SK-N-SH (cell line): ENCODE data around the gene PPIP5K1. TPM values are rescaled to one million over a fixed set of nuclear protein-coding genes. Genes with fewer than 3 reads are reported as not detected.

Source experiments
- CTCF ChIA-PET: fragments of 300-600, 350-600 bp; formaldehyde crosslinking; extraction: SDS; loops from one replicate; lab custom pipeline; 2021; lab: Yijun Ruan, JAX
- POLR2A ChIA-PET: fragments of 350-600 bp; sonication (Branson Sonifier 250); formaldehyde crosslinking; extraction: SDS; loops from one replicate; lab custom pipeline; 2020; ENCODE audit warnings: antibody characterized with exemption, inconsistent platforms; lab: Yijun Ruan, JAX
- DNase-seq: peaks from one replicate; pipeline ENCODE4 v3.0.0; 2012
- H2AFZ ChIP-seq: fragments of 200-600 bp; sonication (generic); 2 replicates; pipeline ENCODE4 v1.8.1; 2016; ENCODE audit warnings: antibody characterized with exemption, mild to moderate bottlenecking, low read depth
- H3F3A ChIP-seq: fragments of 200-600 bp; sonication (generic); replicated peaks from 2 replicates; pipeline ENCODE3; 2016; ENCODE audit warnings: antibody characterized with exemption, mild to moderate bottlenecking; ENCODE audit not compliant: insufficient read depth
- H3K27ac ChIP-seq, 2 experiments: fragments of 200-500 bp in 1 of 2; fragments of 200-600 bp in 1 of 2; sonication (Bioruptor generic) in 1 of 2; sonication (generic), shearing (Covaris generic) in 1 of 2; 2 replicates each; pipeline versions ENCODE4 v1.5.1 to v1.6.1; 2014 to 2016; ENCODE audit warnings: low read depth in 2 of 2, inconsistent platforms in 1 of 2, low read length in 1 of 2, mild to moderate bottlenecking in 1 of 2, mixed read lengths in 1 of 2
- H3K27me3 ChIP-seq: fragments of 200-600 bp; sonication (generic), shearing (Covaris generic); 2 replicates; pipeline ENCODE4 v1.6.1; 2016; ENCODE audit warnings: mixed run types; ENCODE audit not compliant: insufficient read depth
- H3K36me3 ChIP-seq, 2 experiments: fragments of 200-500 bp in 1 of 2; fragments of 200-600 bp in 1 of 2; sonication (Bioruptor generic) in 1 of 2; sonication (generic) in 1 of 2; replicated peaks in 1 of 2; 2 replicates each; pipeline versions ENCODE3 to v1.5.1; 2014 to 2016; ENCODE audit warnings: low read length in 1 of 2, mild to moderate bottlenecking in 1 of 2; ENCODE audit not compliant: insufficient read depth in 2 of 2, control insufficient read depth in 1 of 2
- H3K4me1 ChIP-seq, 2 experiments: fragments of 200-500 bp in 1 of 2; fragments of 200-600 bp in 1 of 2; sonication (Bioruptor generic) in 1 of 2; sonication (generic), shearing (Covaris generic) in 1 of 2; 2 replicates each; pipeline versions ENCODE4 v1.5.1 to v1.6.1; 2014 to 2016; ENCODE audit warnings: low read depth in 1 of 2, low read length in 1 of 2, mixed run types in 1 of 2; ENCODE audit not compliant: insufficient read depth in 2 of 2, control insufficient read depth in 1 of 2
- H3K4me2 ChIP-seq: fragments of 200-600 bp; sonication (generic), shearing (Covaris generic); 2 replicates; pipeline ENCODE4 v1.6.1; 2017; ENCODE audit warnings: mixed run types
- H3K4me3 ChIP-seq, 2 experiments: fragments of 200-500 bp in 1 of 2; fragments of 200-600 bp in 1 of 2; sonication (Bioruptor generic) in 1 of 2; sonication (generic), shearing (Covaris generic) in 1 of 2; 2 replicates each; pipeline versions ENCODE4 v1.5.1 to v1.8.1; 2014 to 2016; ENCODE audit warnings: low read depth in 2 of 2, inconsistent platforms in 1 of 2, low read length in 1 of 2, mild to moderate bottlenecking in 1 of 2, mixed read lengths in 1 of 2, moderate library complexity in 1 of 2
- H3K79me2 ChIP-seq: fragments of 200-600 bp; sonication (generic); 2 replicates; pipeline ENCODE4 v1.8.1; 2017; ENCODE audit warnings: mild to moderate bottlenecking; ENCODE audit not compliant: insufficient read depth
- H3K9ac ChIP-seq: fragments of 200-600 bp; sonication (generic); 2 replicates; pipeline ENCODE4 v1.6.1; 2017; ENCODE audit warnings: mixed run types
- H3K9me2 ChIP-seq: fragments of 200-600 bp; sonication (generic); 2 replicates; pipeline ENCODE4 v1.6.1; 2017; ENCODE audit warnings: mixed run types
- H3K9me3 ChIP-seq: fragments of 200-600 bp; sonication (generic); 2 replicates; pipeline ENCODE4 v1.6.1; 2017; ENCODE audit warnings: mixed run types, mild to moderate bottlenecking, moderate library complexity
- H4K20me1 ChIP-seq: fragments of 200-600 bp; sonication (generic); 2 replicates; pipeline ENCODE4 v1.6.1; 2017; ENCODE audit warnings: mild to moderate bottlenecking, mixed run types; ENCODE audit not compliant: insufficient read depth
- EP300 ChIP-seq, 2 experiments: IDR thresholded peaks; 2 replicates each; pipeline versions ENCODE4 v1.4.0 to v1.6.1; 2012; ENCODE audit warnings: borderline replicate concordance in 1 of 2, low read depth in 1 of 2, low read length in 1 of 2
- EZH2phosphoT487 ChIP-seq: fragments of 200-600 bp; sonication (generic); IDR thresholded peaks from 2 replicates; pipeline ENCODE4 v1.6.1; 2017; ENCODE audit warnings: low read depth, mixed run types, mild to moderate bottlenecking, antibody characterized with exemption, moderate library complexity, borderline replicate concordance
- FOSL2 ChIP-seq: IDR thresholded peaks from 2 replicates; pipeline ENCODE4 v1.4.0; 2012; ENCODE audit warnings: low read depth, mild to moderate bottlenecking, moderate library complexity, borderline replicate concordance
- FOXJ3 ChIP-seq: sonication (generic); formaldehyde crosslinking; IDR thresholded peaks from 2 replicates; pipeline ENCODE4 v1.5.1; 2020; ENCODE audit warnings: mild to moderate bottlenecking, missing genetic modification reagents
- FOXM1 ChIP-seq: IDR thresholded peaks from 2 replicates; pipeline ENCODE4 v1.4.0; 2012; ENCODE audit warnings: low read depth, mild to moderate bottlenecking
- GABPA ChIP-seq: IDR thresholded peaks from 2 replicates; pipeline ENCODE4 v1.4.0; 2012; ENCODE audit warnings: low read depth, mild to moderate bottlenecking
- GATA2 ChIP-seq: sonication (generic); formaldehyde crosslinking; IDR thresholded peaks from 2 replicates; pipeline ENCODE4 v1.5.0; 2020; ENCODE audit warnings: mild to moderate bottlenecking, missing genetic modification reagents
- MAX ChIP-seq: IDR thresholded peaks from 2 replicates; pipeline ENCODE4 v1.4.0; 2012; ENCODE audit warnings: low read depth
- MEF2A ChIP-seq: IDR thresholded peaks from 2 replicates; pipeline ENCODE4 v1.4.0; 2012; ENCODE audit warnings: low read depth, borderline replicate concordance
- POLR2AphosphoS5 ChIP-seq: IDR thresholded peaks from 2 replicates; pipeline ENCODE4 v1.6.1; 2012; ENCODE audit warnings: low read depth, low read length
- RAD21 ChIP-seq: IDR thresholded peaks from 2 replicates; pipeline ENCODE4 v1.6.1; 2012; ENCODE audit warnings: mild to moderate bottlenecking, low read length
- RFX5 ChIP-seq: IDR thresholded peaks from 2 replicates; pipeline ENCODE4 v1.6.1; 2012; ENCODE audit warnings: mild to moderate bottlenecking, improper control_type of control experiment, low read length
- RXRA ChIP-seq: IDR thresholded peaks from 2 replicates; pipeline ENCODE4 v1.4.0; 2012; ENCODE audit warnings: low read depth, mild to moderate bottlenecking, borderline replicate concordance
- SIN3A ChIP-seq: IDR thresholded peaks from 2 replicates; pipeline ENCODE4 v1.6.1; 2012; ENCODE audit warnings: low read depth, mild to moderate bottlenecking, low read length, moderate library complexity, borderline replicate concordance
- SMC3 ChIP-seq: IDR thresholded peaks from 2 replicates; pipeline ENCODE4 v1.6.1; 2012; ENCODE audit warnings: low read depth, low read length, improper control_type of control experiment
- TEAD4 ChIP-seq: IDR thresholded peaks from 2 replicates; pipeline ENCODE4 v1.4.0; 2012; ENCODE audit warnings: mild to moderate bottlenecking, borderline replicate concordance; ENCODE audit not compliant: insufficient read depth
- USF2 ChIP-seq: fragments of 150-350 bp; IDR thresholded peaks from 2 replicates; pipeline ENCODE4 v1.6.1; 2017; ENCODE audit warnings: antibody characterized with exemption, low read length, low read depth, borderline replicate concordance
- YY1 ChIP-seq: IDR thresholded peaks from 2 replicates; pipeline ENCODE4 v1.4.0; 2012; ENCODE audit warnings: low read depth, mild to moderate bottlenecking
- WGBS: methylation state at CpG from one replicate; pipeline ENCODE4 v1.1.6; 2017; ENCODE audit warnings: low lambda C conversion rate; 5-methylcytosine and 5-hydroxymethylcytosine counted together
- polyA plus RNA-seq, 3 experiments: library from polyadenylated mRNA; depleted of rRNA; stranded (reverse); fragments of >200 nt; gene quantifications; 2 replicates each; pipeline ENCODE4 v1.2.3, GENCODE V29; 2012
- TF ChIP-seq, protein P1 (sequence below): fragments of 200-600 bp; sonication (generic); IDR thresholded peaks from 2 replicates; pipeline ENCODE4 v1.6.1; 2017; ENCODE audit warnings: antibody characterized with exemption, mild to moderate bottlenecking, moderate library complexity
- TF ChIP-seq, protein P2 (sequence below): IDR thresholded peaks from 2 replicates; pipeline ENCODE4 v1.6.1; 2012; ENCODE audit warnings: mild to moderate bottlenecking, low read depth, low read length, moderate library complexity

Gene PPIP5K1
- polyA plus RNA-seq, 1 of the 3 experiments (the other 2 are of a cell fraction), result 28.5 TPM

DNA sequence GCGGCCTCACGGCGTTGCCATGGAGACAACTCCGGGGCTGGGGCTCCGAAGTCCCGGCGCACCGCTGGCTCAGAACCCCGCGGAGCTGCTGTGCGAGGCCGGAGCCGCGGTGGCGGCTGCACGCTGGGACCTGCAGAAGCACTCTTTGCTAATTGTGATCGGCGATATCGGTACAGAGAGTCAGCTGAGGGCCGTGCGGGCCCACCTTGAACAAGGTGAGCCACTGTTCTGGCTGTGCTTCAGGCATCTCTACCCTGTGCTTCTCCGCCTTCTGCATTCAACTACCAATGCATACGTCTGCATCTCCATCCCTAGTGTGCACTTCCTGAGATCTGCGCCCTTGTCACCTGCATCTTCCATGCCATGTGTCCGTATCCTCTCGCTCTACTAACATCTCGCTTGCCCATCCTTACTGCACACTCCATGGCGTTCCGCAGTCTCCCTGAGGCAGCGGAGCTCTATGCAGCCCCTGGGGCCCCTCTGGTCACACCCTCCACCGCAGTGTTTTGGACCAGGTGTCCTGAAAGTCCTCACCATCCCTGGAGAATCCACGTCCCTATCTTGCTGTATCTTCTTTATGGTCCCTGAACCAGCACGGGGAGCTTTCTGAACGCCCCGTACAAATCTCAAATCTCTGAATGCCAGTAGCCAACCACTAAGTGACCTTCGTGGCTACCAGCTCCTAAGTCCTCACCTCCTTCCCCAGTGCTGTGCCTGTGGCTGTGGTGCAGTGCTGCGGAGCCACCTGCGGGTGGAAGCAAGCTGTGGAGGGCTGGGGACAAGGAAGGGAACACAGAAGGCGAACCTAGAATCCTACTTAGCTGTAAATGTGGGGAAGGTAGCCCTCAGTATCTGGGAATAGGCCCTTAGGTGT is 78.8 kb downstream of the PPIP5K1 start:
- H3K27me3 ChIP-seq, result no peaks in the 10 kb centered on the region
- TF ChIP-seq RAD21 (peak; percentile 73), FOSL2 (no peak), MEF2A (no peak), GABPA (no peak), EP300 (IDR thresholded peaks at IDR 0.05; ENCODE audit: borderline replicate concordance in 1 of 2, low read depth in 1 of 2, low read length in 1 of 2) (no peak), POLR2AphosphoS5 (no peak), RFX5 (no peak), YY1 (no peak), GATA2 (CRISPR knock-in tag) (no peak), SMC3 (peak; percentile 56; the same call in 1 of the 2 replicates), FOXJ3 (CRISPR knock-in tag) (0 out of 2 replicates have a peak, but pooled peaks have one; percentile 16), MAX (no peak; the same call in 1 of the 2 replicates), FOXM1 (no peak), SIN3A (no peak), TEAD4 (no peak), RXRA (no peak), USF2 (no peak), EZH2phosphoT487 (no peak)
- TF ChIP-seq, protein P1, sequence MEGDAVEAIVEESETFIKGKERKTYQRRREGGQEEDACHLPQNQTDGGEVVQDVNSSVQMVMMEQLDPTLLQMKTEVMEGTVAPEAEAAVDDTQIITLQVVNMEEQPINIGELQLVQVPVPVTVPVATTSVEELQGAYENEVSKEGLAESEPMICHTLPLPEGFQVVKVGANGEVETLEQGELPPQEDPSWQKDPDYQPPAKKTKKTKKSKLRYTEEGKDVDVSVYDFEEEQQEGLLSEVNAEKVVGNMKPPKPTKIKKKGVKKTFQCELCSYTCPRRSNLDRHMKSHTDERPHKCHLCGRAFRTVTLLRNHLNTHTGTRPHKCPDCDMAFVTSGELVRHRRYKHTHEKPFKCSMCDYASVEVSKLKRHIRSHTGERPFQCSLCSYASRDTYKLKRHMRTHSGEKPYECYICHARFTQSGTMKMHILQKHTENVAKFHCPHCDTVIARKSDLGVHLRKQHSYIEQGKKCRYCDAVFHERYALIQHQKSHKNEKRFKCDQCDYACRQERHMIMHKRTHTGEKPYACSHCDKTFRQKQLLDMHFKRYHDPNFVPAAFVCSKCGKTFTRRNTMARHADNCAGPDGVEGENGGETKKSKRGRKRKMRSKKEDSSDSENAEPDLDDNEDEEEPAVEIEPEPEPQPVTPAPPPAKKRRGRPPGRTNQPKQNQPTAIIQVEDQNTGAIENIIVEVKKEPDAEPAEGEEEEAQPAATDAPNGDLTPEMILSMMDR, result peak; percentile 48
- TF ChIP-seq, protein P2, sequence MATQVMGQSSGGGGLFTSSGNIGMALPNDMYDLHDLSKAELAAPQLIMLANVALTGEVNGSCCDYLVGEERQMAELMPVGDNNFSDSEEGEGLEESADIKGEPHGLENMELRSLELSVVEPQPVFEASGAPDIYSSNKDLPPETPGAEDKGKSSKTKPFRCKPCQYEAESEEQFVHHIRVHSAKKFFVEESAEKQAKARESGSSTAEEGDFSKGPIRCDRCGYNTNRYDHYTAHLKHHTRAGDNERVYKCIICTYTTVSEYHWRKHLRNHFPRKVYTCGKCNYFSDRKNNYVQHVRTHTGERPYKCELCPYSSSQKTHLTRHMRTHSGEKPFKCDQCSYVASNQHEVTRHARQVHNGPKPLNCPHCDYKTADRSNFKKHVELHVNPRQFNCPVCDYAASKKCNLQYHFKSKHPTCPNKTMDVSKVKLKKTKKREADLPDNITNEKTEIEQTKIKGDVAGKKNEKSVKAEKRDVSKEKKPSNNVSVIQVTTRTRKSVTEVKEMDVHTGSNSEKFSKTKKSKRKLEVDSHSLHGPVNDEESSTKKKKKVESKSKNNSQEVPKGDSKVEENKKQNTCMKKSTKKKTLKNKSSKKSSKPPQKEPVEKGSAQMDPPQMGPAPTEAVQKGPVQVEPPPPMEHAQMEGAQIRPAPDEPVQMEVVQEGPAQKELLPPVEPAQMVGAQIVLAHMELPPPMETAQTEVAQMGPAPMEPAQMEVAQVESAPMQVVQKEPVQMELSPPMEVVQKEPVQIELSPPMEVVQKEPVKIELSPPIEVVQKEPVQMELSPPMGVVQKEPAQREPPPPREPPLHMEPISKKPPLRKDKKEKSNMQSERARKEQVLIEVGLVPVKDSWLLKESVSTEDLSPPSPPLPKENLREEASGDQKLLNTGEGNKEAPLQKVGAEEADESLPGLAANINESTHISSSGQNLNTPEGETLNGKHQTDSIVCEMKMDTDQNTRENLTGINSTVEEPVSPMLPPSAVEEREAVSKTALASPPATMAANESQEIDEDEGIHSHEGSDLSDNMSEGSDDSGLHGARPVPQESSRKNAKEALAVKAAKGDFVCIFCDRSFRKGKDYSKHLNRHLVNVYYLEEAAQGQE, result no peak
- peak overlapping the region; percentile 44; the same call in 1 of the 2 replicates for H3K9ac ChIP-seq
- no peaks in the 10 kb centered on the region for H3K36me3 ChIP-seq
- 14% methylated on average over 28 of the region's 39 CpGs for WGBS
- peak overlapping the region; percentile 85; the same call in 1 of the 2 replicates for H2AFZ ChIP-seq
- DNase-seq, result peak; percentile 55
- ChIA-PET POLR2A (interaction anchor here (0.7 to 2.5 kb wide), 9 partner anchors 12 to 276 kb away, joined by 3 to 32 read pairs (median 4); partner anchors contain the start of genes TP53BP1, TUBGCP4 and ZSCAN29), CTCF (interaction anchor here (0.7 to 4.6 kb wide), 16 partner anchors 10 to 163 kb away, joined by 3 to 35 read pairs (median 4); partner anchors contain the start of gene TP53BP1)
- H3K4me2 ChIP-seq, result peak overlapping the region; percentile 86
- H4K20me1 ChIP-seq, result no peaks in the 10 kb centered on the region
- H3K79me2 ChIP-seq, result peaks cover 6% of the 10 kb centered on the region; the same call in 1 of the 2 replicates
- H3K4me3 ChIP-seq, result peak overlapping the region; percentile 55 to 75
- peaks cover 11% of the 10 kb centered on the region for H3F3A ChIP-seq
- no peaks in the 10 kb centered on the region for H3K9me3 ChIP-seq
- no peaks in the 10 kb centered on the region for H3K9me2 ChIP-seq
- H3K4me1 ChIP-seq, result peaks cover 21 to 29% of the 10 kb centered on the region in 2 experiments
- peak overlapping the region; percentile 24 to 64; a peak in 3 of 4 replicates for H3K27ac ChIP-seq
